ENCODE measurements around the gene CREB5. TPM values are rescaled to one million over a fixed set of nuclear protein-coding genes. Genes with fewer than 3 reads are reported as not detected.

Gene CREB5
- total RNA-seq, 1 experiment from 2014 or later = 40.5 TPM

DNA sequence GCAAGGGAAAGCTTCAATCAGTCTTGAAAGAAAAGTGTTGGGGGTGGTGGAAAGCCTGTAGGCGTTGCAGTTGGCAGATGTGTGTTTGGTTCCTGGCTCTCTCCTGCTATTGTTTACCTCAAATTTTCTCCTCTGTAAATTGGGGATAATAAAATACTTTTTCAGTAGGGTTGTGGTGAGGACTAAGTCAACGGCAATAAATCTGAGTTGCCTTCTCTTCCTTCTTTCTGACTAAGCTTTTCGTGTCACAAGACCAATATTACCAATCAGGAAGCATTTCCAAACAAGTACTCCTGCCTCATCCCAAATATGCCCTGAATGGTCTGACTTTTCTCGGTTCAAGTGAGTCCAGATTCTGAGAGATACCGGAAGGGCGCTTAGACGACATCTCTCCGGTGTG lies 54.0 kb downstream of the CREB5 start:
- intact Hi-C loops (cut with micrococcal nuclease) = no loop called here
- no peak overlapping the region for H3K4me3 Mint-ChIP-seq (ENCODE audit: unreplicated experiment)
- no TSS peak for BruUV-seq (replicated peaks)
- H3K27ac Mint-ChIP-seq (ENCODE audit: low read depth, unreplicated experiment) = no peak overlapping the region
- no peaks in the 10 kb centered on the region for H3K4me1 Mint-ChIP-seq (ENCODE audit: insufficient read depth, unreplicated experiment)
- H3K27me3 Mint-ChIP-seq (ENCODE audit: insufficient read depth, unreplicated experiment) = no peaks in the 10 kb centered on the region
- TF ChIP-seq, protein P1, sequence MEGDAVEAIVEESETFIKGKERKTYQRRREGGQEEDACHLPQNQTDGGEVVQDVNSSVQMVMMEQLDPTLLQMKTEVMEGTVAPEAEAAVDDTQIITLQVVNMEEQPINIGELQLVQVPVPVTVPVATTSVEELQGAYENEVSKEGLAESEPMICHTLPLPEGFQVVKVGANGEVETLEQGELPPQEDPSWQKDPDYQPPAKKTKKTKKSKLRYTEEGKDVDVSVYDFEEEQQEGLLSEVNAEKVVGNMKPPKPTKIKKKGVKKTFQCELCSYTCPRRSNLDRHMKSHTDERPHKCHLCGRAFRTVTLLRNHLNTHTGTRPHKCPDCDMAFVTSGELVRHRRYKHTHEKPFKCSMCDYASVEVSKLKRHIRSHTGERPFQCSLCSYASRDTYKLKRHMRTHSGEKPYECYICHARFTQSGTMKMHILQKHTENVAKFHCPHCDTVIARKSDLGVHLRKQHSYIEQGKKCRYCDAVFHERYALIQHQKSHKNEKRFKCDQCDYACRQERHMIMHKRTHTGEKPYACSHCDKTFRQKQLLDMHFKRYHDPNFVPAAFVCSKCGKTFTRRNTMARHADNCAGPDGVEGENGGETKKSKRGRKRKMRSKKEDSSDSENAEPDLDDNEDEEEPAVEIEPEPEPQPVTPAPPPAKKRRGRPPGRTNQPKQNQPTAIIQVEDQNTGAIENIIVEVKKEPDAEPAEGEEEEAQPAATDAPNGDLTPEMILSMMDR (IDR thresholded peaks at IDR 0.05; ENCODE audit: unreplicated experiment) = no peak
- ChIA-PET POLR2A (no interaction called here), CTCF (no interaction called here)
- no peak for DNase-seq (ENCODE audit: unreplicated experiment)
- no peaks in the 10 kb centered on the region for H3K36me3 Mint-ChIP-seq (ENCODE audit: insufficient read depth, unreplicated experiment)
- no peaks in the 10 kb centered on the region for H3K9me3 Mint-ChIP-seq (ENCODE audit: unreplicated experiment)

DNA sequence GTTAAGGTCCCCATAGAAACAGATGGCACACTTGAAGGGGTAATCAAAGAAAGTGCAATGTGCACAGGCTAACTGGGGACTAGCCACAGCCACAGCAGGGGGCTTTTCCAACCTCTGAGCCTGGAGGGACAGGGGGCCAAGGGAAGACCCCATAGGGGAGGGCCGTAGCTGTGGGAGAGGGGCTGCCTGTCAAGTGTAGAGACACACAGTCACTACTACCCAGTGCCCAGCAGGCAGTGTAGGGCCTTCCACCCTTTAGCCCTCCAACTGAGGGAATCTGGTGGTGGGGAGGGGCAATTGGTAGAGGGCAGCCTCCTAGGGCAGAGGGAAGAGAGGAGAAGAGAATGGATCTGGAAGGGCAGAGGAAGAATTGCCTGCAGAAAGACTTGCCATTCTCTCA lies 54.6 kb downstream of the CREB5 start:
- Mint-ChIP-seq H3K27me3 (ENCODE audit: insufficient read depth, unreplicated experiment) (no peaks in the 10 kb centered on the region), H3K4me1 (ENCODE audit: insufficient read depth, unreplicated experiment) (no peaks in the 10 kb centered on the region), H3K27ac (ENCODE audit: low read depth, unreplicated experiment) (no peak overlapping the region), H3K4me3 (ENCODE audit: unreplicated experiment) (no peak overlapping the region), H3K9me3 (ENCODE audit: unreplicated experiment) (no peaks in the 10 kb centered on the region), H3K36me3 (ENCODE audit: insufficient read depth, unreplicated experiment) (no peaks in the 10 kb centered on the region)
- no TSS peak for BruUV-seq (replicated peaks)
- POLR2A ChIA-PET = no interaction called here
- TF ChIP-seq, protein P1 (IDR thresholded peaks at IDR 0.05; ENCODE audit: unreplicated experiment) = no peak
- intact Hi-C loops (cut with micrococcal nuclease) = no loop called here
- no peak for DNase-seq (ENCODE audit: unreplicated experiment)
- CTCF ChIA-PET = no interaction called here

DNA sequence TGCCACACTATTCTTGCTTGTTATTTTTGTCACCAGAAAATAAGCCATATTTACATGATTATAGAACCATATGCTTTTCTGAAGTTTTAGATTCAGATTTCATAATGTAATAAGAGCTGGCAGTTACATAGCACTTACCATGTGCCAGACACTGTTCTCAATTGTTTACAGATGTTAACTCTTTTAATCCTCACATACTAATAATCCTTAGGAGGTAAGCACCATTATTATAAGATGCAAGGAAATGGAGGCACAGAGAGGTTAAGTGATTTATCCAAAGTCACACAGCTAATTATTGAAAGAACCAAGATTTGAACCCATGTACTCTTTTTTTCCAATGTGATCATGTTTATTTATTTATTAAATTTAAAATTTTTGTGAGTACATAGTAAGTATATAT lies 57.2 kb downstream of the CREB5 start:
- intact Hi-C loops (cut with micrococcal nuclease) = no loop called here
- H3K9me3 Mint-ChIP-seq (ENCODE audit: unreplicated experiment) = no peaks in the 10 kb centered on the region
- ChIA-PET CTCF (no interaction called here), POLR2A (interaction anchor here (0.9 to 1.3 kb wide), 2 partner anchors 10 to 64 kb away, joined by 3 to 4 read pairs; no protein-coding TSS in a partner anchor)
- no peaks in the 10 kb centered on the region for H3K4me1 Mint-ChIP-seq (ENCODE audit: insufficient read depth, unreplicated experiment)
- H3K36me3 Mint-ChIP-seq (ENCODE audit: insufficient read depth, unreplicated experiment) = no peaks in the 10 kb centered on the region
- no peak overlapping the region for H3K27ac Mint-ChIP-seq (ENCODE audit: low read depth, unreplicated experiment)
- DNase-seq (ENCODE audit: unreplicated experiment) = no peak
- no peaks in the 10 kb centered on the region for H3K27me3 Mint-ChIP-seq (ENCODE audit: insufficient read depth, unreplicated experiment)
- TF ChIP-seq, protein P1 (IDR thresholded peaks at IDR 0.05; ENCODE audit: unreplicated experiment) = no peak
- BruUV-seq (replicated peaks) = no TSS peak
- H3K4me3 Mint-ChIP-seq (ENCODE audit: unreplicated experiment) = no peak overlapping the region

DNA sequence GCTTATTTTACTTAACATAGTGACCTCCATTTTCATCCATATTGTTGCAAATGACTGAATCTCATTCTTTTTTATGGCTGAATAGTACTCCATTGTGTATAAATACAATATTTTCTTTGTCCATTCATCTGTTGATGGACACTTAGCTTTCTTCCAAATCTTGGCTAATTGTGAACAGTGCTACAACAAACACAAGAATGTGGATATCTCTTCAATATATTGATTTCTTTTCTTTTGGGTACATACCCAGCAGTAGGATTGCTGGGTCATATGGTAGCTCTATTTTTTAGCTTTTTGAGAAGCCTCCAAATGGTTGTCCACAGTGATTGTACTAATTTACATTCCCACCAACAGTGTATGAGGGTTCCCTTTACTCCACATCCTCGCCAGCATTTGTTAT lies 58.0 kb downstream of the CREB5 start:
- ChIA-PET CTCF (interaction anchor here (0.6 to 0.7 kb wide), 2 partner anchors 178 to 725 kb away, joined by 3 to 4 read pairs; no protein-coding TSS in a partner anchor), POLR2A (no interaction called here)
- Mint-ChIP-seq H3K36me3 (ENCODE audit: insufficient read depth, unreplicated experiment) (no peaks in the 10 kb centered on the region), H3K27me3 (ENCODE audit: insufficient read depth, unreplicated experiment) (no peaks in the 10 kb centered on the region), H3K27ac (ENCODE audit: low read depth, unreplicated experiment) (no peak overlapping the region), H3K9me3 (ENCODE audit: unreplicated experiment) (no peaks in the 10 kb centered on the region), H3K4me1 (ENCODE audit: insufficient read depth, unreplicated experiment) (no peaks in the 10 kb centered on the region), H3K4me3 (ENCODE audit: unreplicated experiment) (no peak overlapping the region)
- BruUV-seq (replicated peaks) = no TSS peak
- no peak for DNase-seq (ENCODE audit: unreplicated experiment)
- intact Hi-C loops (cut with micrococcal nuclease) = no loop called here
- TF ChIP-seq, protein P1 (IDR thresholded peaks at IDR 0.05; ENCODE audit: unreplicated experiment) = no peak
